Hypothalamus (tissue), 51 donors: Measurements from ENCODE around the gene CD8A.
A peak's percentile ranks its signal among the peaks of the same experiment; 100 is the strongest.

Experiments used
- DNase-seq, 51 donors: peaks; one replicate each; lab custom pipeline; 2025; lab: John Stamatoyannopoulos, UW

The CD8A gene

GRCh38 chr2:86809481-86810121, 18.9 kb upstream of the CD8A start:
- peak in 1 of 51 donors; percentile 6 for DNase-seq

- DNase-seq: peak in 50 of 51 donors; percentile 20 to 85 (median 64)
Observed at GRCh38 chr2:86808315-86809161, 17.8 kb upstream of the CD8A start.

- peak in 33 of 51 donors; percentile 3 to 75 (median 37) for DNase-seq
Observed at GRCh38 chr2:86807468-86808275, 17.0 kb upstream of the CD8A start.

GRCh38 chr2:86807133-86807467, 16.4 kb upstream of the CD8A start:
- no peak for DNase-seq

GRCh38 chr2:86806059-86806857, 15.5 kb upstream of the CD8A start:
- no peak for DNase-seq

GRCh38 chr2:86800856-86801567, 10.3 kb upstream of the CD8A start:
- DNase-seq: no peak

GRCh38 chr2:86794861-86795260, 4.1 kb upstream of the CD8A start:
- no peak for DNase-seq

GRCh38 chr2:86793752-86794151, 3.0 kb upstream of the CD8A start:
- no peak for DNase-seq

GRCh38 chr2:86791573-86791972, 860 bp upstream of the CD8A start:
- no peak for DNase-seq

GRCh38 chr2:86790134-86790675, 508 bp downstream of the CD8A start:
- DNase-seq: no peak

- DNase-seq: no peak
Observed at GRCh38 chr2:86789687-86790133, 1.0 kb downstream of the CD8A start.

GRCh38 chr2:86788881-86789686, 1.6 kb downstream of the CD8A start:
- peak in 1 of 51 donors; percentile 28 for DNase-seq

- peak in 11 of 51 donors; percentile 9 to 50 (median 25) for DNase-seq
Observed at GRCh38 chr2:86788165-86788564, 2.5 kb downstream of the CD8A start.

GRCh38 chr2:86787736-86788135, 3.0 kb downstream of the CD8A start:
- peak in 5 of 51 donors; percentile 8 to 12 (median 9) for DNase-seq

- DNase-seq: no peak
Observed at GRCh38 chr2:86786001-86786536, 4.6 kb downstream of the CD8A start.

- no peak for DNase-seq
Observed at GRCh38 chr2:86785456-86785855, 5.3 kb downstream of the CD8A start.

GRCh38 chr2:86783615-86784339, 6.9 kb downstream of the CD8A start:
- no peak for DNase-seq

- no peak for DNase-seq
Observed at GRCh38 chr2:86782748-86783147, 8.0 kb downstream of the CD8A start.
